ENCODE results near the gene AHRR. TPM values are rescaled to one million over a fixed set of nuclear protein-coding genes. Genes with fewer than 3 reads are reported as not detected.

AHRR gene
- total RNA-seq, 1 donor from 2014 or later = 2.0 TPM

DNA sequence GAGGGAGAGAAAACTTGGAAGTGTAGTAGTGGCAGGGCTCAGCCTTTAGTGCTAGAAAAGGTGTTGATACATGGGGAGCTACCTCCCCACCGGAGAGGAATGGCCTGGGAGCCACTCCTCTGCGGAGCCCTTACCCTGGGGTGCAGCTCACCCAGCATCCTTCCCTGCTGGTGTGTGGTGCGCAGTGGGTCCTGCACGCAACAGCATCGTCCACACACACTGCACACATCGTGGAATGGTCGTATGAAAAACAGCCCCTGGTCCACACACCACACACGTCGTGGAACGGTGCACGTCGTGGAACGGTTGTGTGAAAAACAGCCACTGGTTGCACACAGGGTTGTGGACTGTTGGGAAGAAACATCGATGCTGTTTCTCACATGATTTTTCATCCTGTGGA lies 16.1 kb upstream of the AHRR start:
- H3K27me3 Mint-ChIP-seq (ENCODE audit: unreplicated experiment) = peaks cover 6% of the 10 kb centered on the region
- peaks cover 3% of the 10 kb centered on the region for H3K4me1 Mint-ChIP-seq (ENCODE audit: low read depth, unreplicated experiment)
- TF ChIP-seq, protein P1, sequence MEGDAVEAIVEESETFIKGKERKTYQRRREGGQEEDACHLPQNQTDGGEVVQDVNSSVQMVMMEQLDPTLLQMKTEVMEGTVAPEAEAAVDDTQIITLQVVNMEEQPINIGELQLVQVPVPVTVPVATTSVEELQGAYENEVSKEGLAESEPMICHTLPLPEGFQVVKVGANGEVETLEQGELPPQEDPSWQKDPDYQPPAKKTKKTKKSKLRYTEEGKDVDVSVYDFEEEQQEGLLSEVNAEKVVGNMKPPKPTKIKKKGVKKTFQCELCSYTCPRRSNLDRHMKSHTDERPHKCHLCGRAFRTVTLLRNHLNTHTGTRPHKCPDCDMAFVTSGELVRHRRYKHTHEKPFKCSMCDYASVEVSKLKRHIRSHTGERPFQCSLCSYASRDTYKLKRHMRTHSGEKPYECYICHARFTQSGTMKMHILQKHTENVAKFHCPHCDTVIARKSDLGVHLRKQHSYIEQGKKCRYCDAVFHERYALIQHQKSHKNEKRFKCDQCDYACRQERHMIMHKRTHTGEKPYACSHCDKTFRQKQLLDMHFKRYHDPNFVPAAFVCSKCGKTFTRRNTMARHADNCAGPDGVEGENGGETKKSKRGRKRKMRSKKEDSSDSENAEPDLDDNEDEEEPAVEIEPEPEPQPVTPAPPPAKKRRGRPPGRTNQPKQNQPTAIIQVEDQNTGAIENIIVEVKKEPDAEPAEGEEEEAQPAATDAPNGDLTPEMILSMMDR (IDR thresholded peaks at IDR 0.05; ENCODE audit: partially characterized antibody, unreplicated experiment) = no peak
- no peaks in the 10 kb centered on the region for H3K36me3 Mint-ChIP-seq (ENCODE audit: unreplicated experiment)
- H3K9me3 Mint-ChIP-seq (ENCODE audit: unreplicated experiment) = peaks cover 7% of the 10 kb centered on the region
- no peak overlapping the region for H3K27ac Mint-ChIP-seq (ENCODE audit: unreplicated experiment)
- H3K4me3 Mint-ChIP-seq (ENCODE audit: unreplicated experiment) = no peak overlapping the region
- DNase-seq = no peak

DNA sequence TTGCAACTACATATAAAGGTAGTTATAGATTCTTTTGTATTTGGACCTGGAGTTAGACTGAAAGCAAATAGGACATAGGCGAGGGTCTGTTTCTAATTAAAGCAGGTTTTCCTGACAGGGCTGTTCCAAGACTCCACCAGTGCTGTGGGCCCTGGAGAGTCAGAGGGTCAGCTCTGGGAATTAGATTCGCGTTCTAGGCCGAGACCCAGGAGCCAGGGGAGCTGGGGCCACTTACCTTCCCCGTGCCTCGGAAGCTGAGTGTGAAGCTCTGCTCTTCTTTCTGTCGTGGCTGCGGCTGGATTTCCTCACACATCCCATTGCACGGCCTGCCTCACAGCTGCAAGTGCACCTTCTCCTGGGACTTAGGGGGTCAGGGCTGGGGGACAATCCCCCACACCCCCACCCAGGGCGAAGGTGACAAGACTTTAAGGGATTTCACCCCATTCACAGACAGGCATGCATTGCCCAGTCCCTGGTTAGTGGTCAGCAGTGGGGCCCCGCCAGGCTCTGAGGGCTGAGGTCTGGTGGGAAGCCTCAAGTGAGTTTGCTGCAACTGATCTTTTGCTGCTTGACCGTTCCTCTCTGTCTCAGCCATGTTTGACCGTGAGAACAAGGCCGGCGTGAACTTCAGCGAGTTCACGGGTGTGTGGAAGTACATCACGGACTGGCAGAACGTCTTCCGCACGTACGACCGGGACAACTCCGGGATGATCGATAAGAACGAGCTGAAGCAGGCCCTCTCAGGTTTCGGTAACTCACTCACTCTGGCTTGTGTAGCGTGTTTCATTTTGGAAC lies 15.3 kb upstream of the AHRR start:
- H3K36me3 Mint-ChIP-seq (ENCODE audit: unreplicated experiment) = no peaks in the 10 kb centered on the region
- peaks cover 4% of the 10 kb centered on the region for H3K27me3 Mint-ChIP-seq (ENCODE audit: unreplicated experiment)
- no peak overlapping the region for H3K4me3 Mint-ChIP-seq (ENCODE audit: unreplicated experiment)

DNA sequence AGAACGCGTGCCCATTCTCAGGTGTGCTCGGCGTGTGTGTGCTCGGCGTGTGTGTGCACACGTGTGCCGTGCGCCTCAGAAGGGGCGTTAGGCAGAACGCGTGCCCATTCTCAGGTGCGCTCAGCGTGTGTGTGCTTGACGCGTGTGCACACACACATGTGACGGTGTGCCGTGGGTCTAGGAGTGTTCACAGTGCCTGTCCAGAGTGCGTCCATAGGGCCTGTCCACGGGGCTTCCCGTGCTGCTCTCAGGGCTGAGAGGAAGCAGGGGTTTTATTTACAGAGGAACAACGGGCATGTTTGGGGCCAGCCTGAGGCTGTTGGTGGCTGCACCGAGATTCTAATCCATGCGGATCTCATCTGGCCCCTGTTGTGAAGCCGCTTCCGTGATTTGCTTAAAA lies 14.2 kb upstream of the AHRR start:
- TF ChIP-seq, protein P1 (IDR thresholded peaks at IDR 0.05; ENCODE audit: partially characterized antibody, unreplicated experiment) = no peak
- Mint-ChIP-seq H3K27ac (ENCODE audit: unreplicated experiment) (no peak overlapping the region), H3K4me3 (ENCODE audit: unreplicated experiment) (no peak overlapping the region), H3K36me3 (ENCODE audit: unreplicated experiment) (no peaks in the 10 kb centered on the region), H3K4me1 (ENCODE audit: low read depth, unreplicated experiment) (peaks cover 4% of the 10 kb centered on the region), H3K9me3 (ENCODE audit: unreplicated experiment) (peaks cover 2% of the 10 kb centered on the region), H3K27me3 (ENCODE audit: unreplicated experiment) (peaks cover 1% of the 10 kb centered on the region)
- DNase-seq = no peak

More for the DNA sequence above, 15.3 kb upstream of the AHRR start:
- DNase-seq = no peak
- H3K9me3 Mint-ChIP-seq (ENCODE audit: unreplicated experiment) = peaks cover 5% of the 10 kb centered on the region
- TF ChIP-seq, protein P1 (IDR thresholded peaks at IDR 0.05; ENCODE audit: partially characterized antibody, unreplicated experiment) = no peak
- peaks cover 4% of the 10 kb centered on the region for H3K4me1 Mint-ChIP-seq (ENCODE audit: low read depth, unreplicated experiment)
- H3K27ac Mint-ChIP-seq (ENCODE audit: unreplicated experiment) = peak overlapping the region; percentile 33

DNA sequence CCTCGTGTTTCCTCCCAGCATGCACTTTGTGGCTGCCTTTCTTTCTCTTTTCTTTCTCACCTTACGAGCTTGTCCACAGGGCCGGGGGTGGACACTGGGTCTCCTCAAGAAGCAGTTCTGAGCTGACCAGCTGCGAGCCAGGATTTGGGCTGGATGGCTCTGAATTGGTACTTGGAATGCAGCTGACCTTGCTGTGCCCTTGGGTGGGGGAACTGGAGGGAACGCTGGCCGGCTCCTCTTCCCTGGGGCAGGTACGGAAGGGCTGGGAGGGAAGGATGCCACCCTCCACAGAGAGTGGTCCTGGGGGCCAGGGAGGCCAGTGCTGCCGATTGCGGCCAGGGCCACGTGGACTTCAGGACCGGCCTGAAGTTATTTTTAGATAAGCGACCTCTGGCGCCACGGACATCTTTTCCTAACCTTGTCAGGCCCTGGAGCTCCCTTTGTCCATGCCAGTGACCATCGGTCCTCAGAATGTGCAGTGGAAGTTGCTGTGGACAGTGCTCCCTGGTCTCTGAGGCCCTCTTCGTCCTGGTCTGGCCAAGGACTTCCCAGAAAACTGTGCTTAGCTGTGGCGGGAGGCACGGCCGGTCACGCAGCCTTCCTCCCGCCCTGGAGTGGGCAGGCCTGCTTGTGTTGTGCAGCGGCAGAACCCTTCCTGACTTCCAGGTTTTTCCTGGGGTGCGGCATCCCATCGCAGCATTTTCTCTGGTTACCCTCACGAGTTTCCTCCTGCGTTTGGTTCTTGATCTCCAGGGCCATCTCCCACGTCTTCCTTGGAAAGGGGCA lies 13.5 kb upstream of the AHRR start:
- H3K36me3 Mint-ChIP-seq (ENCODE audit: unreplicated experiment) = no peaks in the 10 kb centered on the region
- peaks cover 4% of the 10 kb centered on the region for H3K4me1 Mint-ChIP-seq (ENCODE audit: low read depth, unreplicated experiment)
- no peak overlapping the region for H3K27ac Mint-ChIP-seq (ENCODE audit: unreplicated experiment)
- peaks cover 1% of the 10 kb centered on the region for H3K27me3 Mint-ChIP-seq (ENCODE audit: unreplicated experiment)
- peak overlapping the region; percentile 38 for H3K4me3 Mint-ChIP-seq (ENCODE audit: unreplicated experiment)
- TF ChIP-seq, protein P1 (IDR thresholded peaks at IDR 0.05; ENCODE audit: partially characterized antibody, unreplicated experiment) = no peak
- no peak for DNase-seq
- H3K9me3 Mint-ChIP-seq (ENCODE audit: unreplicated experiment) = peaks cover 2% of the 10 kb centered on the region

Measured in glutamatergic neuron (in vitro differentiated cells).